Suppressor macrophage treated with lipopolysaccharide for 4 hours (primary cell): ENCODE measurements around the gene ZBTB4.

ENCODE experiments used
- DNase-seq: peaks from one replicate; pipeline ENCODE4 v3.0.0-alpha.2; 2020

The ZBTB4 gene

DNA sequence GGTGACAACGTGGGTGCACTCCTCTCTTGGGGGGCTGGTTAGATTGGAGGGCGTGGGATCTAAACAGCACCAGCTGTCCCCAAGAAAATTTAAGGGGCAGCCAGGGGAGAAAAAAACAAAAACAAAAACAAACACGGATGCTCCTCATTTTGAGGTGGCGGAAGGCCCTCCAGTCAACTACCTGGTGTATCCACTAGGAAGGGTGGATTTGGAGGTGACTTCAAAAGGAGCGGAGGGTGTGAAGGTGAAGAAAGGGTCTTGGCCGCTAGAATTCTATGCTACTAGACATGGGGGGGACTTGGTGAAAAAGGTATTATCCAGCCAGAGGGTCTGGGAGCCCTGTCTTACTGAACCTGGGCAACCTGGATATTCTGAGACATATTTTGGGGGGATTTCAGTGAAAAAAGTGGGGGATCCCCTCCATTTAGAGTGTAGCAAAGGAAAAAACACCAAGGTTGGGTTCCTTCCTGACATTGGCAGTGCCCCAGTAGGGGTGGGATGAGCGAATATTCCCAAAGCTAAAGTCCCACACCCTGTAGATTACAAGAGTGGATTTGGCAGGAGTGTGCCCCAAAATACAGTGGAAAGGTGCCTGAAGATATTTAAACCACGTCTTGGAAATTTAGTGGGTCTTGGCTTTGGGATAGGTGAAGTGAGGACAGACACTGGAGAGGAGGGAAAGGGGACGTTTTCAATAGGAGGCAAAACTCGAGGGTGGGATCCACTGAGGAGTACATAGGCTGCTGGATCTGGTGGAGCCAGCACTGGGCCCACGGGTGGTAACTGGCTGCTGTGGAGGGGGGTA lies 40.6 kb downstream of the ZBTB4 start:
- DNase-seq: no peak

DNA sequence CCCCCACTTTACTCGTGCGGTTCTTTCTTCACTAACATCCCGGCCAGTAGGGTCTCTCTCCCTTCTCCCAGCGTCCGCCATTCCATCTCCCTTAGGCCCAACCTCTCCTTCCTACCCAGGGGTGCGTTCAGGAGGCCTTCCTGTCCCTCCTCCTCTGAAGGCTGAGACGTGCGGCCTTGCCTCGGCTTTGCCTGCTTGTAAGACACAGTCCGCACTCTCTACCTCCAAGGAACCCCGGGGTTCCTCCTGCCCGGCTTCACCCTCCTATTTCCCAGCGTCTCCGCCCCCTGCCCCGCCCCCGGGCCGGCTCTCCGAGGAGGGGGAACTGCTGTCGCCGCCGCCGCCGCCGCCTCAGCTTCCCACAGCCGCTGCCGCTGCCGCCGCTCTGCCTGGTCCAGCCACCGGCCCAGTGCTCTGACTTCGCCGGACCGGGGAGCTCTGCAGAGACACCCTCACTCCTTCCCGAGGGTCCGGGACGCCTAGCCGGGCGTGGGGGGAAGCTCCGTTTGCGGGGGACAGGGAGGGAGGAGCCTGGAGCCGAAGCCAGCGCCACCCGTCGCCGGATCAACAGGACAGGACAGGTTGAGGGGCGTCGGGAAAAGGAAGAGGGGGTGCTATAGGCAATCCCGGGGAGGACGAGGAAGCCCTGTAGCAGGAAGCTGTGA lies 41.3 kb downstream of the ZBTB4 start:
- peak; percentile 66 for DNase-seq

DNA sequence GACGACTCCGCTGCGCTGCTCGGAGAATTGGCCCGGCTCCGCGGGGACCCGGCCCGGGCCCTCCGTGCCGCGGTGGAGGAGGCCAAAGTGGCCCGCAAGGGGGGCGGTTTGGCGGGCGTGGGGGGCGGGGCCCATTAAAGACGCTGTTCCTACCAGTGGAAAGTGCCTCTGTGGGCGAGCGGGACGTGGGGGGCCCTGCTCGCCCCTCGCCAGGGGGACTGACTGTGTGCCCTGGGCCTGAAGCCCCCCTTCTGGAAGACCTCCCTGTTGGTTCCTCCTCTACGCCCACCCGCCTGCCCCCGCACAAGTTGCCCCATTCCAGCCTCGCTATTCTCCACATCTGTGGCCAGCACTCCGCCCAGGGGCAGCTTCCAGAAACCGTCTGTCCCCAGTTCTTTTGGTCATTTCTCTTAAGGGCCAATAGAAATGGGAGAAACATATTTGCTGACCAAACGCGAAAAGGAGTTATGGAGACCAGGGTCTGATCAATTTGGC lies 42.0 kb downstream of the ZBTB4 start:
- DNase-seq: no peak

DNA sequence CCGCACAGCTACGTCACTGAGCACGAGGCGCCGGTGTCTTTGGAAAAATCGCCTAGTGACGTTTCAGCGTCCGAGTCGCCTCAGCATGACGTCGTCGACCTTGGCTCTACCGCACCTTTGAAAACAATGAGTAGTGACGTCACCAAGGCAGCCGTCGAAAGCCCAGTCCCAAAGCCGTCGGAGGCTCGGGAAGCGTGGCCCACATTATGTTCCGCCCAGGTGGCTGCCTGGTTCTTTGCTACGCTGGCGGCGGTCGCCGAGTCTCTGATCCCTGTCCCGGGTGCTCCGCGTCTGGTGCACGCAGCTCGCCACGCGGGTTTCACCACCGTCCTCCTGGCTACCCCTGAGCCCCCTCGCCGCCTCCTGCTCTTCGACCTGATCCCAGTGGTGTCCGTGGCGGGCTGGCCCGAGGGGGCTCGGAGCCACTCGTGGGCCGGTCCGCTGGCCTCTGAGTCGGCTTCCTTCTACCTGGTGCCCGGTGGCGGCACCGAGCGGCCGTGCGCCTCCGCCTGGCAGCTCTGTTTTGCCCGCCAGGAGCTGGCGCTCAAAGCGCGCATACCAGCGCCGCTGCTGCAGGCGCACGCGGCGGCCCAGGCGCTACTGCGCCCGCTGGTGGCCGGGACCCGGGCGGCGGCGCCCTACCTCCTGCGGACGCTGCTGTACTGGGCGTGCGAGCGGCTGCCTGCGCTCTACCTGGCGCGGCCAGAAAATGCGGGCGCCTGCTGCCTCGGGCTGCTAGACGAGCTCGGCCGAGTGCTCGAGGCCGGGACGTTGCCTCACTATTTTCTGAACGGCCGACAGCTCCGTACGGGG lies 42.7 kb downstream of the ZBTB4 start:
- DNase-seq: peak; percentile 91

DNA sequence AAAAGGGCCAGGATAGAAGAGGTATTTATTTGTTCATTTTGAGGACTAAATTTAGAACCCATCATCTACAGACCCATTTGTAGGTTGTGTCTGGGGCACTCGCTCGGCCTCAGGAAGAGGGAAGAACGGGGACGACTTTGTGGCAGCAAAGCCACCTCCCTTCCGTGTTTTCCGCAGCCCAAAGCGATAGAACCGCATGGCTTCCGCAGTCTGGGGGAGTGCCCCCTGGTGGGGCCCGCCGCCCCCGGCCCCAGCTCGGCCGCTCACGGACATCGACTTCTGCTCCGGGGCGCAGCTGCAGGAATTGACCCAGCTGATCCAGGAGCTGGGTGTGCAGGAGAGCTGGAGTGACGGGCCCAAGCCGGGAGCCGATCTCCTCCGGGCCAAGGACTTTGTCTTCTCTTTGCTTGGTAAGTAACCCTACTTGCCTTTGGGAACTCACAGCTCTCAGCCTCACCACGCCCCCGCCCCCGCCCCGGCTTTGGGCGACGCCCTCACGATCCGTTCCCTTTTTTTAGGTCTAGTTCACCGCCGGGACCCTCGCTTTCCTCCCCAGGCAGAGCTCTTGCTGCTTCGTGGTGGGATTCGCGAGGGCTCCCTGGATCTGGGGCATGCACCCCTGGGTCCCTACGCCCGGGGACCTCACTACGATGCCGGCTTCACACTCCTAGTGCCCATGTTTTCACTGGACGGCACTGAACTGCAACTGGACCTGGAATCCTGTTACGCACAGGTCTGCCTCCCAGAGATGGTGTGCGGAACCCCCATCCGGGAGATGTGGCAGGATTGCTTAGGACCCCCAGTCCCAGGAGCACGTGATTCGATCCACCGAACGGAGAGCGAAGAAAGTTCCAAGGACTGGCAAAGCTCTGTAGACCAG lies 43.5 kb downstream of the ZBTB4 start:
- peak; percentile 61 for DNase-seq

DNA sequence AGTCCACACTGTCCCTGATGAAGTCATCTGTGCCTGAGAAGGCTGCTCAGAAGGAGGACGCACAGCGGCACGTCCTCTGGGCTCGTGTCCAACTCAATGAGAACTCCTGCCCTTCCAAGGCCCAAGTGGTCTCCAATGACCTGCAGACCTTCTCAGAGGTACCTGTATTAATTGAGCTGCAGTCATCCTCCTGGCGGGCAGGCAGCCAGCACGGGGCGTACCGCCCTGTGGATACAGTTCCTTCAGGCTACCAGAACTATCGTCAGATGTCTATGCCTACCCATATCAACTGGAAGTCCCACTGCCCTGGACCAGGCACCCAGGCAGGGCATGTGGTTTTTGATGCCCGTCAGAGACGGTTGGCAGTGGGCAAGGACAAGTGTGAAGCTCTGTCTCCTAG lies 47.1 kb downstream of the ZBTB4 start:
- no peak for DNase-seq

DNA sequence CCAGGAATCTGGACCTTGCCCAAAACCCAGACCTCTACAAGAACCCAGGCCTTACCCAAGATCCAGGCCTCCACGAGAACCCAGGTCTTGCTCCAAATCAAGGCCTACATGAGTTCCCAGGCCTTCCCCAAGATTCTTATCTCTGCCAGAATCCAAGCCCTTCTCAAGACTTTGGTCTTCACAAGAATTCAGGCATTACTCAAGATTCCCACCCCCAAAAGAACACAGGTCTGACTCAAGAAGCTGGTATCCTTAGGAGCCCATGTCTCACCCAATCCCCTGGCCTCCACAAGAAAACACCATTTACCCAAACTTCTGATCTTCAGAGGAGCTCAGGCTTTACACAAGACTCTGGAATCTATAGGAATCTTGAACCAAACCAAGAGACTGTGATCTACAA lies 48.2 kb downstream of the ZBTB4 start:
- DNase-seq: no peak

DNA sequence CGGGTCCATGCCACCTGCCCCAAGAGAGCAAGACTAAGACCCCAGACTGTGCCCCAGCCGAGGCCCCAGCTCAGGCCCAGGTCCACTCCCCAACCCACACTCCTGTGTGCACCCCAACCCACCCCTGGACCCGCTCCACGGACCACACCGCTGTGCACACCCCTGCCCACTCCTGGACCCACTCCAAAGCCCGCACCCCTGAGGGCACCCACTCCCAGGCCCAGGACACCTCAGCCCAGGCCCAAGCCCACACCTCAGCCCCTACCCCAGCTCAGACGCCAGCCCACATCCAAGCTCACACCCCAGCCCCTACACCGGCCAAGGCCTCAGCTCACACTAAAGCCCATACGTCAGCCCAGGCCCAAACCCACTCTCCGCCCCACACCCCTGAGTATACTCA lies 49.7 kb downstream of the ZBTB4 start:
- DNase-seq: no peak

DNA sequence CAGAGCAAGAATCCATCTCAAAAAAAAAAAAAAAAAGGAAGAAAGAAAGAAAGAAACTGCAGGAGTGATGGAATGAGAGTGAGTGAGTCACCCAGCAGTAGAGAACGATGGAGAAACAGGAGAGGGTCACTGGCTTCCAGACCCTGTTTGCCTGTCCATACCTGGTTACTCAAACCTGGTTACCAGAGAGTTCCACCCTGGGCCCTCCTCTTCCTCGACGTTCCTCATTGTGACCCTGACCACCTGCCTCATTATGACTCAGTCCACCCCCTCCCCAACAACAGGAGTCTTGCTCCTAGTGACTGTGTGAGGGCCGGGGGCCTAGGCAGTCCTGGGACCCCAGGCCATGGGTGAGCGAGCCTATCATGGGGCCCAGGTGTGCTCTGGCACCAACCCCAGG lies 50.9 kb downstream of the ZBTB4 start, which contains the start of gene SPEM3:
Gene SPEM3 (plus strand): TSS at position 301 of the 400 bp plus-strand sequence. CDS start 46 bp downstream, at position 347.
- no peak for DNase-seq

DNA sequence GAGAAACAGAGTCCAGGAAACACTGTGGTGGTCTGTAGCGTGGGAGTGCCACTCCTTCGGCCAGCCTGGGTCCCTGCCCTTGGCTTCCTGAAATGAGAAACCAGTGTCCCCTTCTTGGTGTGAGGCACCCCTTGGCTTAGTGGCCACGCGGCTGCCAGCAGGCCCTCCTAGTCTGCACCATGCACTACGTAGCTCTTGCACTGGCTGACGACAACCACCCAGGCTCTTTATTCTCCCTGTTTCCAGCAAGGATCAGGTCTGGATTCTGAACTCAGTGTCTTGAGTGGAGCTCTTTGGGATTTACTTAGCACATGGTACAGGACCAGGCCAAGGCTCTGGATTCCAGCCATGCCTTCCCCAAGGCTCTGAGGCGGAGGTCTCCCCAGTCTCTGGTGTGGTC lies 51.9 kb downstream of the ZBTB4 start:
- DNase-seq: no peak

DNA sequence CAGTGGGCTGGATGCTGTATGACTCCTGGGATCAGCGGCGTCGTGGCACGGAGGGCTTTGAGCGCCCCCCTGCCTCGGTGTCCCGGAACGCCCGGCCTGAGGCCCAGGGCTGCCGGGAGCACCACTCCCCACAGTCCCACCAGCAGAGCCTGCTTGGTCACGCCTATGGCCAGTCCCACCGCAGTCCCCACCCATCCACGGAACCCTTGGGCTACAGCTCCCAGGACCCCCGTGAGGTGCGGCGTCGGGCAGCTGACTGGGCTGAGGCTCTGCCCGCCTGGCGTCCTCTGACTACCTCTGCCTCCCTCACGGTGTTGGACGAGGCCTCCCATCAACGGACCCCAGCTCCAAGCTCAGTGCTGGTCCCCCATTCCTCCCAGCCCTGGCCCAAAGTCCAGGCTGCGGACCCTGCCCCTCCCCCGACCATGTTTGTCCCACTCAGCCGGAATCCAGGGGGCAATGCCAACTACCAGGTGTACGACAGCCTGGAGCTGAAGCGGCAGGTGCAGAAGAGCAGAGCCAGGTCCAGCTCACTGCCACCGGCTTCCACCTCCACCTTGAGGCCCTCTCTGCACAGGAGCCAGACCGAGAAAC lies 52.4 kb downstream of the ZBTB4 start:
- DNase-seq: no peak

DNA sequence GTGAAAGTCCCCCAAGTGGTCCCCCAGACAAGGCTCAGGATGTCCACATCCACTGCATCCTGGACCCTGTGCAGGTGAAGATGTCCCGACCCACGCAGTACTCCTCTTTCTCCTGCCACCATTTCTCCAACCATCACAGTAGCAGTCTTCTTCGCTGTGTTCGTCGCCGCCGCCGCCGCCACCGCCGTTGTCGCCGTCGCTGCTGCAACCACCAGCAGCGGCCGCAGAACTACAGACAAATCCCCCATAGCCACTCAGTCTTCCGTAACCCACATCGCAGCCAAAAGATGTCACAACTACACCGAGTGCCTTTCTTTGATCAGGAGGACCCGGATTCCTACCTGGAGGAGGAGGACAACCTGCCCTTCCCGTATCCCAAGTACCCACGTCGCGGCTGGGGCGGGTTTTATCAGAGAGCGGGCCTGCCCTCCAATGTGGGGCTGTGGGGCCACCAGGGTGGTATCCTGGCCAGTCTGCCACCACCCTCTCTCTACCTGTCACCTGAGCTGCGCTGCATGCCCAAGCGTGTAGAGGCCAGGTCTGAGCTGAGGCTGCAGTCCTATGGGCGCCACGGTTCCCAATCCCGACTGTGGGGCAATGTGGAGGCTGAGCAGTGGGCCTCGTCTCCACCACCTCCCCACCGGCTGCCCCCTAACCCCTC lies 53.1 kb downstream of the ZBTB4 start:
- DNase-seq: no peak

DNA sequence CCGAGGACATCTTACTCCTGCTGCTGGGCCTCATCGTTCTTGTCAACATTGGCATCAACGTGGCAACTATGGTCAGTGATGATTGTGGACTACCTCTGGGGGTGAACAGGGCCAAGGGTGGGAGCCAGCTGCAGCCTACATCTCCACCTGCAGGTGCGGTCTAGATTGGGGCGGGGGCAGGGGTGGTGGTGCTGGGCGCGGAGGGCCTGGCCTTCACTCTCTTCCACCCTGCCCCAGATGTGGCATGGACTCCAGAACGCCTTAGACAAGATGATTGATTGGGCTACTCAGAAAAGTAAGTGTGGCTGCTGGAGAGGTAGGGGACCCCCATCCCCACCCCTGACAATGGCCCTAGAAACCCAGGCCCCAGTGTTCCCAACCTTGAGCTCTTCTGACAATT lies 53.7 kb downstream of the ZBTB4 start:
- no peak for DNase-seq

DNA sequence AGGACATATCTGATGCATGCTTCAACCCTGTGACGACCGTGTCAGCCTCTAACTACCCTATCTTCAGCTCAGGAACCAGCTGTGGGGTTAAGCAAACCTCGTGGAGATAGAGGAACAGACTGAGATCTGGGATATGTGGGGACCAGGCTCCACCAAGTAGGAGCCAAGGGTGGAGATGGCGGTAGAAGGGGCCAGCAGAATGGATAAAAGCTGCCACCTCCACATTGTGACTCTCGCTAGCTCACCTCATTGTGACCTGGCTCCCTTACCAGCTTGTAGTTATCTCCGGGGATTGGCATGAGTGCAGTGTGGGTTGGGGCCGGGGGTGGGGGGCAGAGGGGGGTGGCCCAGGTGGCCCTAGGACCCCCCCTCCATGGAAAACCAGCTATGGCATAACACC lies 54.1 kb downstream of the ZBTB4 start, which contains the start of gene SPEM2:
Gene SPEM2 (plus strand): TSS at position 301 of the 400 bp plus-strand sequence. CDS start 73 bp downstream, at position 374.
- no peak for DNase-seq

DNA sequence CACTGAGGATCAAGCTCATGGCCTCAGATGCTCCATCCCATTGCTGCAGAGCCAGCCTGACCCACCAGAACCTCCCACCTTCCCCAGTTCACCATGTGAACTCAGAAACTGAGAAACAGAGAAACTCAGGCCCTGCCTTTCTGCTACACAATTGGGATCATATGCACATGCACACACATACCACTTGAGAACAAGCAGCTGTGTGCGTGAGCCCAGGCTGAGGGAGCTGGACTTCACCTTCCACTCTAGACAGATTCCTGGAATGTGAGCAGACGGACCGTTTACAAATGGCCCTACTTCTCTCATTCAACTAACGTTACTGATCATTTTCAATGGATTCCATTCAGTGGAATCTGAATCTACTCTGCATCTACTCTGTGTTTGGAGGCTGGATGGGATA lies 55.8 kb downstream of the ZBTB4 start:
- no peak for DNase-seq

DNA sequence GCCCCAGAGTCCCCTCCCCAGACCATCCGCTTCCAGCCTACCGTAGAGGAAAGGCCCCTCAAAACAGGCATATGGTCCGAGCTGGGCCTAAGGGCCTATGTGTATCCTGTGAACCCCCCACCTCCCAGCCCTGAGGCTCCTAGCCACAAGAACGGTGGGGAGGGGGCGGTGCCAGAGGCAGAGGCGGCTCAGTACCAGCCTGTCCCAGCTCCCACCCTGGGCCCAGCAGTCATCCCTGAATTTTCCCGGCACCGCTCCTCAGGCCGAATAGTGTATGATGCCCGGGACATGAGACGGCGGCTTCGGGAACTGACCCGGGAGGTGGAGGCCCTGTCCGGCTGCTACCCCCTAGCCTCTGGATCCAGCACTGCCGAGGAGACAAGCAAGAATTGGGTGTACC lies 58.2 kb downstream of the ZBTB4 start:
- no peak for DNase-seq

DNA sequence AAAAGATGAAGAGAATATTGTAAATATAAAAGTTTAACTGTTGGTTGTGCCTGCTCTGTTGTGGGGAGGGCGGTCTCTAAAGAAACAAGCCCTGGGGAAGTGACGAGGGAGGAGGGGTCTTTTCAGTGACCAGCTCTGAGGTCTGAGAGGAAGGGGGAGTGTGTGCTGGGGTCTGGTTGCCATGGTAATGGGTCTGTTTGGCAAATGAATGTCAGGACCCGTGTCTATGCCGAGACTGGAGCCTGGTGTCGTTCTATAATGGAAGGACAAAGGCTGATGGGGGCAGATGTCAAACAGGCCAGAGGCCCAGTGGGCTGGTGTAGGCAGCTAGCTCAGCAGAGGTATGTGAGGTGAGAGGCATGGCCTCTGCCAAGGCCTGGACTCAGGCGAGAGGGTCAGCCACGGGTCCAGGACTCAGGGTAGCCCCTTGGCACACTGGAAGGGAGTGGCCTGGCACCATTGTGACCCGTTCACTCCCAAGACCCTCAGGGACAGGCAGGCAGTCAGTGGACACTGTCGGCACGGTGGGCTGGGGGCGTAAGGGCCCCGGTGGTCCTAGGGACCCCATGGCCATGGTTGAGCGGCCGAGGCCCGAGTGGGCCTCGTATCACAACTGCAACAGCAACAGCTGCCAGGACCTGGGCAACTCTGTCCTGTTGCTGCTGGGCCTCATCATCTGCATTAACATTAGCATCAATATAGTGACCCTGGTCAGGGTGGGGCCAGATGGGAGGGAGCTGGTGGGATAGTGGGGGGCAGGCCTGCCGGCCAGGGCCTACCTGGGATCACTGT lies 59.4 kb downstream of the ZBTB4 start, which contains the start of gene SPEM1:
Gene SPEM1 (plus strand): TSS at position 506 of the 792 bp plus-strand sequence. CDS start 61 bp downstream, at position 567.
- DNase-seq: no peak

DNA sequence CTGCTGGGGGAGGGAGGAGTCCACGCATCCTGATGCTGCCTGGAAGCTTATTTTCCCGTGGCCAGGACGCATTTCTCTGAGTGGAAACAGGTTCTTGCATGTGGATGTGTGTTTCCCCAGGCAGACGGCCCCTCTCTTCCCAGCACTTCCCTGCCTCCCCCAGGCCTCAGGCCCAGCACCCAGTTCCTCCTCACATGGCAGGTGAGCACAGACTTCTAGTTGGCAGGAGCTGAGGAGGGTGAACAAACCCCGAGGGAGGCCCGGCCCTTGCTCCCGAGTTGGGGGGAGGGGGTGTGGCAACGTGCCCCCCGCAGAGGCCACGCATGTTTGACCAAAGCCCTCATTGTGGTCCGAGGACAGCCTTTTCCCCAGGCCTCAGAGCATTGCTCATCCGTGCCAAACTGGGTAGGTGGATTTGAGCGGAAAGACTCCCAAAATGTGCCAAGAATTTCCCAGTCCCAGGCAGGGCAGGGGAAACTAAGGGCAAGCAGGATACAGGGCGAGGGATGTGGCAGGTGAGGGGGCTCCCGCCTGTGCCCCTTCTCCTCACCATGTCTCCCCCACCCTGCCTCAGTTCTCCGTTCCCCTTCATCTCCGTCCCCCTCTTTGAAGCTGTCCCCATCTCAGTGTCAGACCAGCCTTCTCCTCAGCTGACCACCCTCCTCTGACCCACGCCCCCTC lies 60.8 kb downstream of the ZBTB4 start:
- DNase-seq: no peak

DNA sequence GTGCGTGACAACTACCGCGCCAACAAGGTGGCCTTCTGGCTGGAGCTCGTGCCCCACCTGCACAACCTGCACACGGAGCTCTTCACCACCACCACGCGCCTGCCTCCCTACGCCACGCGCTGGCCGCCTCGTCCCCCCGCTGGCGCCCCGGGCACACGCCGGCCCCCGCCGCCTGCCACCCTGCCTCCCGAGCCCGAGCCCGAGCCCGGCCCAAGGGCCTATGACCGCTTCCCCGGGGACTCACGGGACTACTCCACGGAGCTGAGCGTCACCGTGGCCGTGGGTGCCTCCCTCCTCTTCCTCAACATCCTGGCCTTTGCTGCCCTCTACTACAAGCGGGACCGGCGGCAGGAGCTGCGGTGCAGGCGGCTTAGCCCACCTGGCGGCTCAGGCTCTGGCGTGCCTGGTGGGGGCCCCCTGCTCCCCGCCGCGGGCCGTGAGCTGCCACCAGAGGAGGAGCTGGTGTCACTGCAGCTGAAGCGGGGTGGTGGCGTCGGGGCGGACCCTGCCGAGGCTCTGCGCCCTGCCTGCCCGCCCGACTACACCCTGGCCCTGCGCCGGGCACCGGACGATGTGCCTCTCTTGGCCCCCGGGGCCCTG lies 62.3 kb downstream of the ZBTB4 start:
- no peak for DNase-seq
